Uterus (tissue), 4 donors: ENCODE measurements around the gene WHRN. TPM values are rescaled to one million over a fixed set of nuclear protein-coding genes. Genes with fewer than 3 reads are reported as not detected.

ENCODE experiments used
- DNase-seq, 2 donors: peaks; one replicate each; pipeline ENCODE4 v3.0.0-alpha.2; 2019 to 2020
- H3K27ac ChIP-seq, 2 donors: fragments of 200-600 bp; sonication (generic); 1 replicate in 1 of 2; 2 replicates in 1 of 2; pipeline ENCODE4 v1.5.1; 2016 to 2018
- H3K27me3 ChIP-seq, 2 donors: fragments of 200-600 bp; sonication (generic); one replicate each; pipeline ENCODE4 v1.5.1; 2018 to 2019; ENCODE audit warnings: control low read depth in 1 of 2
- H3K36me3 ChIP-seq, 2 donors: fragments of 200-600 bp; sonication (generic); one replicate each; pipeline ENCODE4 v1.5.1; 2019; ENCODE audit warnings: control low read depth in 1 of 2
- H3K4me1 ChIP-seq, 2 donors: fragments of 200-600 bp; sonication (generic); one replicate each; pipeline ENCODE4 v1.5.1; 2018 to 2019; ENCODE audit warnings: control low read depth in 1 of 2
- H3K4me3 ChIP-seq, 2 donors: fragments of 200-600 bp; sonication (generic); 1 replicate in 1 of 2; 2 replicates in 1 of 2; pipeline ENCODE4 v1.5.1; 2018 to 2019; ENCODE audit warnings: mild to moderate bottlenecking in 1 of 2
- H3K9me3 ChIP-seq, 2 donors: fragments of 200-600 bp; sonication (generic); one replicate each; pipeline ENCODE4 v1.5.1; 2019; ENCODE audit warnings: control low read depth in 1 of 2
- CTCF ChIP-seq, 4 experiments: fragments of 200-600 bp in 2 of 4; fragments of 450-650 bp in 2 of 4; sonication (generic) in 2 of 4; IDR thresholded peaks; one replicate each; pipeline ENCODE4 v1.5.1; 2016 to 2019; ENCODE audit warnings: antibody characterized with exemption in 4 of 4, mild to moderate bottlenecking in 2 of 4, moderate library complexity in 1 of 4
- POLR2A ChIP-seq, 2 donors: fragments of 450-650 bp; IDR thresholded peaks; one replicate each; pipeline ENCODE4 v1.6.1; 2016; ENCODE audit warnings: antibody characterized with exemption in 2 of 2, mild to moderate bottlenecking in 1 of 2, moderate library complexity in 1 of 2
- intact Hi-C: fragments of 100-400 bp; cut with DNase I; formaldehyde crosslinking; loops from one replicate; pipeline ENCODE4 v1.15.1; 2023; ENCODE audit warnings: low total_unique reads
- total RNA-seq, 4 donors: library from RNA; depleted of rRNA in 3 of 4; stranded (reverse); fragments of >200 nt in 3 of 4; gene quantifications; one replicate each; pipeline versions ENCODE4 v1.1.0 to v1.2.4, GENCODE V29; 2014 to 2023
- donor health status: DM: yes; HTN: yes; CAD: no.

WHRN gene
- total RNA-seq, 4 donors from 2014 or later = 4.0 to 32.3 (median 20.2) TPM

- H3K36me3 ChIP-seq = no peaks in the 10 kb centered on the region
- H3K27ac ChIP-seq = no peak overlapping the region
- intact Hi-C loops = loop anchor here (10.0 kb wide), 1 partner anchor 222 kb away; the partner anchor contains the start of gene TEX53
- DNase-seq = no peak
- H3K9me3 ChIP-seq = no peaks in the 10 kb centered on the region
- TF ChIP-seq POLR2A (IDR thresholded peaks at IDR 0.05) (no peak), CTCF (IDR thresholded peaks at IDR 0.05) (no peak)
- no peaks in the 10 kb centered on the region for H3K4me1 ChIP-seq
- no peaks in the 10 kb centered on the region for H3K27me3 ChIP-seq
- no peak overlapping the region for H3K4me3 ChIP-seq
Observed at GRCh38 chr9:114432323-114433067, 72.8 kb downstream of the WHRN start.

DNA sequence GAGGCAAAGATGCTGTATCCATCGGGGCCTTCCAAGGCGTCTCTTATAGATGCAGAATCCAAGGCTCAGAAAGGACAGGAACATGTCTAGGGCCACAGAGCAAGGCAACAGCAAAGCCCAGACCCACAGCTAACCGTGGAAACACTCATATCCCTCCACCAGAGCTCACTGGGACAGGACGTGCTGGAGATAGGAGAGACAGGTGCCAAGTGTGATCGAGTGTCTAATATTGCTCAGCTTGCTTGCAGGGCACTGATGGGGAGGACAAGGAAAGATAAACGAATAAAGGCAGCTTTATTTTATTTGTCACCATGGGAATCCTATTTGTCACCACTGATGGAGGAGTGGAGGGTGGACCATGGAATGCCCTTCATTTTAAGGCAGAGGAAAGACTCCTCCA is 73.5 kb downstream of the WHRN start:
- Histone ChIP-seq H3K36me3 (no peaks in the 10 kb centered on the region), H3K4me1 (no peaks in the 10 kb centered on the region), H3K4me3 (no peak overlapping the region), H3K27me3 (no peaks in the 10 kb centered on the region), H3K9me3 (no peaks in the 10 kb centered on the region), H3K27ac (no peak overlapping the region)
- TF ChIP-seq POLR2A (IDR thresholded peaks at IDR 0.05) (no peak), CTCF (IDR thresholded peaks at IDR 0.05) (no peak)
- no peak for DNase-seq
- intact Hi-C loops = loop anchor here (10.0 kb wide), 1 partner anchor 223 kb away; the partner anchor contains the start of gene TEX53

GRCh38 chr9:114431003-114431402 is 74.3 kb downstream of the WHRN start:
- Histone ChIP-seq H3K27me3 (no peaks in the 10 kb centered on the region), H3K4me3 (no peak overlapping the region), H3K9me3 (no peaks in the 10 kb centered on the region), H3K4me1 (no peaks in the 10 kb centered on the region), H3K27ac (no peak overlapping the region), H3K36me3 (no peaks in the 10 kb centered on the region)
- intact Hi-C loops = loop anchor here (10.0 kb wide), 1 partner anchor 224 kb away; the partner anchor contains the start of gene TEX53
- TF ChIP-seq POLR2A (IDR thresholded peaks at IDR 0.05) (no peak), CTCF (IDR thresholded peaks at IDR 0.05) (no peak)
- no peak for DNase-seq

GRCh38 chr9:114430457-114430856 is 74.8 kb downstream of the WHRN start:
- no peaks in the 10 kb centered on the region for H3K36me3 ChIP-seq
- TF ChIP-seq POLR2A (IDR thresholded peaks at IDR 0.05) (no peak), CTCF (IDR thresholded peaks at IDR 0.05) (no peak)
- no peaks in the 10 kb centered on the region for H3K27me3 ChIP-seq
- no peaks in the 10 kb centered on the region for H3K4me1 ChIP-seq
- intact Hi-C loops = loop anchor here (10.0 kb wide), 1 partner anchor 224 kb away; the partner anchor contains the start of gene TEX53
- no peak overlapping the region for H3K27ac ChIP-seq
- no peak for DNase-seq
- no peak overlapping the region for H3K4me3 ChIP-seq
- H3K9me3 ChIP-seq = no peaks in the 10 kb centered on the region

- Histone ChIP-seq H3K36me3 (no peaks in the 10 kb centered on the region), H3K4me3 (no peak overlapping the region), H3K4me1 (no peaks in the 10 kb centered on the region), H3K27ac (no peak overlapping the region), H3K27me3 (no peaks in the 10 kb centered on the region), H3K9me3 (no peaks in the 10 kb centered on the region)
- no peak for DNase-seq
- intact Hi-C loops = no loop called here
- TF ChIP-seq POLR2A (IDR thresholded peaks at IDR 0.05) (no peak), CTCF (IDR thresholded peaks at IDR 0.05) (no peak)
Observed at GRCh38 chr9:114429488-114429887, 75.8 kb downstream of the WHRN start.
